GM12878 (cell line): ENCODE results near the gene KCNIP2. TPM values are rescaled to one million over a fixed set of nuclear protein-coding genes. Genes with fewer than 3 reads are reported as not detected.
A peak's percentile ranks its signal among the peaks of the same experiment; 100 is the strongest.

Source experiments
- ATAC-seq: fragments of 200-7000 bp; cut with Tn5 transposase; 3 replicates; pipeline ENCODE4 v1.9.1; 2020; ENCODE audit warnings: mild to moderate bottlenecking, moderate library complexity
- BruUV-seq: library from RNA; stranded (reverse); fragments of 400-500 nt; replicated peaks from 2 replicates; lab custom pipeline; 2021; lab: Mats Ljungman, UMichigan
- CTCF ChIA-PET: fragments of 300-600 bp; sonication (Branson Sonifier 250); formaldehyde crosslinking; extraction: SDS; loops from one replicate; lab custom pipeline; 2021; ENCODE audit warnings: inconsistent platforms; lab: Yijun Ruan, JAX
- POLR2A ChIA-PET: fragments of 350-600 bp; formaldehyde crosslinking; extraction: SDS; loops from one replicate; lab custom pipeline; 2021; ENCODE audit warnings: inconsistent platforms; lab: Charles Lee
- RAD21 ChIA-PET: fragments of 300-600 bp; sonication (Branson Sonifier 250); formaldehyde crosslinking; loops from one replicate; lab custom pipeline; 2023; ENCODE audit warnings: antibody characterized with exemption; ENCODE audit not compliant: unreplicated experiment; lab: Charles Lee
- SMC1A ChIA-PET: fragments of 300-600 bp; sonication (Branson Sonifier 250); formaldehyde crosslinking; loops from one replicate; lab custom pipeline; 2023; ENCODE audit not compliant: unreplicated experiment, uncharacterized antibody; lab: Charles Lee
- DNase-seq: peaks from one replicate; pipeline ENCODE4 v3.0.0-alpha.2; 2011; ENCODE audit warnings: low read depth, low spot score
- FAIRE-seq: peaks from 3 replicates; lab custom pipeline; 2011; peaks lifted over from hg19 to GRCh38; lab: Jason Lieb, UNC
- H2AFZ ChIP-seq: 2 replicates; pipeline ENCODE4 v1.6.0; 2011; ENCODE audit warnings: low read depth, low read length, control low read depth; ENCODE audit not compliant: control insufficient read depth
- H3K27ac ChIP-seq: 2 replicates; pipeline ENCODE4 v1.5.1; 2011; ENCODE audit warnings: control low read depth; ENCODE audit not compliant: control insufficient read depth, insufficient read depth
- H3K27me3 ChIP-seq, 2 experiments: replicated peaks in 1 of 2; 2 replicates each; pipeline versions ENCODE4 v1.6.0 to v1.6.1; 2011; ENCODE audit warnings: low read length in 1 of 2; ENCODE audit not compliant: control insufficient read depth in 2 of 2, insufficient read depth in 2 of 2
- H3K36me3 ChIP-seq, 2 experiments: 2 replicates each; pipeline ENCODE4 v1.5.1; 2011; ENCODE audit warnings: low read length in 1 of 2; ENCODE audit not compliant: control insufficient read depth in 2 of 2, insufficient read depth in 2 of 2
- H3K4me1 ChIP-seq: 2 replicates; pipeline ENCODE4 v1.6.1; 2011; ENCODE audit warnings: mild to moderate bottlenecking, low read length, moderate library complexity, mixed read lengths; ENCODE audit not compliant: control insufficient read depth, insufficient read depth
- H3K4me2 ChIP-seq: 2 replicates; pipeline ENCODE4 v1.6.0; 2011; ENCODE audit warnings: control low read depth; ENCODE audit not compliant: control insufficient read depth, insufficient read depth
- H3K4me3 ChIP-seq: fragments of 200-600 bp; sonication (generic); 2 replicates; pipeline ENCODE4 v1.5.1; 2016
- H3K79me2 ChIP-seq: 2 replicates; pipeline ENCODE4 v1.6.0; 2011; ENCODE audit warnings: low read length; ENCODE audit not compliant: control insufficient read depth, insufficient read depth
- H3K9ac ChIP-seq: 2 replicates; pipeline ENCODE4 v1.8.0; 2011; ENCODE audit warnings: low read length, control low read depth, mixed read lengths; ENCODE audit not compliant: control insufficient read depth, insufficient read depth
- H3K9me3 ChIP-seq: replicated peaks from 3 replicates; pipeline ENCODE4 v1.5.1; 2011; ENCODE audit warnings: mild to moderate bottlenecking, low read length; ENCODE audit not compliant: control insufficient read depth, insufficient read depth
- H4K20me1 ChIP-seq: 2 replicates; pipeline ENCODE4 v1.6.0; 2011; ENCODE audit not compliant: control insufficient read depth, insufficient read depth
- CHD1 ChIP-seq: IDR thresholded peaks from 2 replicates; pipeline ENCODE4 v1.6.1; 2012; ENCODE audit warnings: low read depth, low read length, improper control_type of control experiment
- EGR1 ChIP-seq, 2 experiments: IDR thresholded peaks; 1 replicate in 1 of 2; 2 replicates in 1 of 2; pipeline ENCODE4 v1.6.1; 2011 to 2012; ENCODE audit warnings: low read depth in 2 of 2, low read length in 2 of 2, borderline replicate concordance in 1 of 2, mild to moderate bottlenecking in 1 of 2, moderate library complexity in 1 of 2
- GABPA ChIP-seq: IDR thresholded peaks from 2 replicates; pipeline ENCODE4 v1.6.1; 2014; ENCODE audit warnings: antibody characterized with exemption, low read depth, mild to moderate bottlenecking, inconsistent platforms
- IRF4 ChIP-seq: IDR thresholded peaks from 2 replicates; pipeline ENCODE4 v1.6.1; 2011; ENCODE audit warnings: low read depth, low read length
- MEF2B ChIP-seq: fragments of 450-650 bp; IDR thresholded peaks from 2 replicates; pipeline ENCODE4 v1.6.1; 2018; ENCODE audit warnings: mild to moderate bottlenecking, moderate library complexity; ENCODE audit not compliant: partially characterized antibody, poor library complexity, severe bottlenecking
- RFX5 ChIP-seq: IDR thresholded peaks from 2 replicates; pipeline ENCODE4 v1.6.1; 2011; ENCODE audit warnings: low read depth, low read length, improper control_type of control experiment
- SMAD1 ChIP-seq: fragments of 450-650 bp; IDR thresholded peaks from 2 replicates; pipeline ENCODE4 v1.6.1; 2018; ENCODE audit warnings: mild to moderate bottlenecking, low read depth; ENCODE audit not compliant: partially characterized antibody
- in situ Hi-C: fragments of 300-500 bp; cut with MboI; formaldehyde crosslinking; loops from 9 replicates; pipeline ENCODE4 v1.14.3; 2018; ENCODE audit warnings: mixed read lengths
- intact Hi-C: fragments of 100-400 bp; cut with micrococcal nuclease; formaldehyde crosslinking; loops from one replicate; pipeline ENCODE4 v1.14.2; 2022; ENCODE audit not compliant: unreplicated experiment
- polyA plus RNA-seq, 11 experiments: library from polyadenylated mRNA; depleted of rRNA in 4 of 11; unstranded in 6 of 11; stranded (reverse) in 5 of 11; fragments of >200 nt; fragmentation: Nextera tagmentation in 4 of 11; fragmentation: Illumina TruSeq in 1 of 11; extraction: Ambion mirVana in 4 of 11; extraction: Trizol in 1 of 11; gene quantifications; 1 replicate in 1 of 11; 2 replicates in 10 of 11; pipeline versions ENCODE4 v1.2.1 to v1.2.3, GENCODE V29; 2011 to 2016; ENCODE audit warnings: inconsistent platforms in 2 of 11, missing spikeins in 2 of 11, low read depth in 1 of 11
- total RNA-seq, 4 experiments: library from RNA; depleted of rRNA in 3 of 4; stranded (reverse); fragments of >200 nt in 3 of 4; fragmentation: Illumina TruSeq in 1 of 4; extraction: Trizol in 1 of 4; gene quantifications; 2 replicates each; pipeline versions ENCODE4 v1.2.1 to v1.2.3, GENCODE V29; 2013 to 2021

Gene KCNIP2
- total and polyA plus RNA-seq, 10 of the 15 experiments (the other 5 are each of a cell fraction or from before 2014, with no cell fraction given): 0.46 to 4.3 (median 1.7) TPM

- in situ Hi-C loops: loop anchor here (5.0 kb wide), 2 partner anchors 165 to 230 kb away; no protein-coding TSS in a partner anchor
- 0 out of 4 replicates have a peak, but pooled peaks cover 0 to 6% of the 10 kb centered on the region in 2 experiments for H3K36me3 ChIP-seq
- no peak for DNase-seq
- H4K20me1 ChIP-seq: no peaks in the 10 kb centered on the region; the same call in 1 of the 2 replicates
- no peak for TF ChIP-seq RFX5
- TF ChIP-seq MEF2B: peak; percentile 50
- TF ChIP-seq GABPA: no peak
- no peak for TF ChIP-seq IRF4
- no peak for TF ChIP-seq EGR1 (IDR thresholded peaks at IDR 0.05; ENCODE audit: borderline replicate concordance in 1 of 2, low read depth in 2 of 2, low read length in 2 of 2)
- no peak for TF ChIP-seq CHD1
- no peak for TF ChIP-seq SMAD1
- no peak for FAIRE-seq
- RAD21 ChIA-PET: interaction anchor here (0.8 to 9.5 kb wide), 32 partner anchors 9 to 239 kb away, joined by 3 to 538 read pairs (median 10); partner anchors contain the start of genes HPS6 and OGA
- ATAC-seq: no peak
- H3K79me2 ChIP-seq: no peaks in the 10 kb centered on the region; the same call in 1 of the 2 replicates
- BruUV-seq: no TSS peak
- H3K4me3 ChIP-seq: peak overlapping the region; percentile 81; the same call in 1 of the 2 replicates
- no peak overlapping the region for H2AFZ ChIP-seq
- no peaks in the 10 kb centered on the region for H3K9me3 ChIP-seq
- CTCF ChIA-PET: interaction anchor here (0.6 to 17.0 kb wide), 45 partner anchors 8 to 275 kb away, joined by 3 to 697 read pairs (median 6); partner anchors contain the start of genes HPS6 and OGA
- POLR2A ChIA-PET: interaction anchor here (0.6 to 3.5 kb wide), 18 partner anchors 12 to 230 kb away, joined by 3 to 34 read pairs (median 4); partner anchors contain the start of gene OGA
- no peak overlapping the region for H3K9ac ChIP-seq
- peak overlapping the region; percentile 94 for H3K4me2 ChIP-seq
- H3K27me3 ChIP-seq: no peaks in the 10 kb centered on the region
- SMC1A ChIA-PET: interaction anchor here (0.6 to 13.6 kb wide), 26 partner anchors 18 to 239 kb away, joined by 3 to 407 read pairs (median 9); partner anchors contain the start of gene OGA
- peaks cover 23% of the 10 kb centered on the region for H3K4me1 ChIP-seq
- intact Hi-C loops: loop anchor here (5.0 kb wide), 1 partner anchor 60 kb away; no protein-coding TSS in a partner anchor
- H3K27ac ChIP-seq: no peak overlapping the region; the same call in 1 of the 2 replicates
Observed at GRCh38 chr10:101841826-101842225, 1.8 kb downstream of the KCNIP2 start.
